Ishikawa (cell line): ENCODE measurements around the gene ULK4.

Experiments
- EGR1 ChIP-seq: IDR thresholded peaks from 2 replicates; pipeline ENCODE4 v1.6.1; 2012
- MAX ChIP-seq: IDR thresholded peaks from 2 replicates; pipeline ENCODE4 v1.6.1; 2012
- USF1 ChIP-seq: IDR thresholded peaks from 2 replicates; pipeline ENCODE4 v1.6.1; 2012

GRCh38 chr3:41436983-41437382 is 524.9 kb downstream of the ULK4 start:
- TF ChIP-seq EGR1 (no peak), MAX (no peak), USF1 (no peak)
